Measurements from ENCODE around the gene MCFD2. TPM values are rescaled to one million over a fixed set of nuclear protein-coding genes. Genes with fewer than 3 reads are reported as not detected.

Gene MCFD2
- total and polyA plus RNA-seq, 2 experiments from 2014 or later = 161 to 196 TPM

- Histone ChIP-seq H3K27ac (no peak overlapping the region), H3K4me1 (ENCODE audit: insufficient read depth) (peaks cover 7% of the 10 kb centered on the region), H3K36me3 (replicated peaks; ENCODE audit: insufficient read depth, low read depth) (no peaks in the 10 kb centered on the region), H2AFZ (no peak overlapping the region), H3K4me3 (no peak overlapping the region), H3K9me2 (replicated peaks; ENCODE audit: insufficient read depth) (no peaks in the 10 kb centered on the region), H3K27me3 (no peaks in the 10 kb centered on the region), H3K4me2 (no peak overlapping the region), H3K9me3 (ENCODE audit: low read depth) (no peaks in the 10 kb centered on the region), H3K79me2 (no peaks in the 10 kb centered on the region), H4K20me1 (ENCODE audit: insufficient read depth, poor library complexity, severe bottlenecking) (no peaks in the 10 kb centered on the region)
- WGBS (ENCODE audit: low lambda C conversion rate, missing lambda C conversion rate) = 80% methylated on average over 4 of the region's 4 CpGs
- no peak for DNase-seq (ENCODE audit: low spot score)
- TF ChIP-seq EZH2phosphoT487 (IDR thresholded peaks at IDR 0.05; ENCODE audit: low read depth, severe bottlenecking, unreplicated experiment) = no peak
- no peak for TF ChIP-seq CTCF (IDR thresholded peaks at IDR 0.05; ENCODE audit: poor library complexity)
- no peak for TF ChIP-seq EZH2 (IDR thresholded peaks at IDR 0.05; ENCODE audit: borderline replicate concordance)
Observed at GRCh38 chr2:46963210-46963609, 47.6 kb upstream of the MCFD2 start.

DNA sequence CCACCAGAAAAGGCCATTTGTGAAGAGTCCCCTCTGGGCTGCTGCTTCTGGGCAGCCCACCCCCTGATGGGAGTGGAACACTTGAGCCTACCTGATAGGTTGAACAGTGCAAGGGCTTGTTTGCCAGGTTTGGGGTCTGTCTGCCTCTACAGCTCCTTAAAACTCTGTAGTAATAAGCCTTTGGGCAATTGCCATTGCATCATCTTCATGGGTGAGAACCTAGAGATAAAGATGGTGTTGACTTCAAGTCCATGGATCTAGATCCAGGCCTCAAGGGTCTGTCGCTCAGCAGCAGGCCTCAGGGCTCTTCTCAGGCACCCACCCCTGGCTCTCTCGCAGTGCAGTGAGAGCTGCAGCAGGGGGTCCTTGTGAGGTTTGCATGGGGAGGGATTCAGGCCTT, 47.1 kb upstream of the MCFD2 start:
- no peak overlapping the region for H3K4me2 ChIP-seq
- WGBS (ENCODE audit: low lambda C conversion rate, missing lambda C conversion rate) = 91% methylated on average over 2 of the region's 2 CpGs
- no peaks in the 10 kb centered on the region for H3K9me2 ChIP-seq (replicated peaks; ENCODE audit: insufficient read depth)

DNA sequence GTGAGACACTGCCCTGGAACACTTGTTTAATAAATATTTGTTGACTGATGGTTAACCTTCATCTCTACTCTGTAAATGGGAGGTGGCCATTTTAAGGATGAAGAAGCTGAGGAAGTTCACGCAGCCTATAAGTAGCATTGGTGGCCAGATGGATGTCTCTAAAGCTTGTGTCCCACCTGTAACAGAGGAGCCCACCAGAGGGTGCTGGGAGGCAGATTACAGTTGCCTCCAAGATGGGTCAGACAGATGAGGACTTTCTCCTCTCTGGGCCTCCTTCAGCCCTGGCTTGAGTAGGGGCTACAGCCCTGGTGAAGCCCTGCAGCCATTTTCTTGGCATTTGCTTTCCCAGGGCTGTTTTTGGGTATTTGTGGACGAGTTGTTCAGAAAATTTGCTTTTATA, 45.0 kb upstream of the MCFD2 start:
- no peak for DNase-seq (ENCODE audit: low spot score)
- Histone ChIP-seq H3K36me3 (replicated peaks; ENCODE audit: insufficient read depth, low read depth) (no peaks in the 10 kb centered on the region), H4K20me1 (ENCODE audit: insufficient read depth, poor library complexity, severe bottlenecking) (no peaks in the 10 kb centered on the region), H3K27me3 (no peaks in the 10 kb centered on the region), H3K4me3 (no peak overlapping the region), H3K9me3 (ENCODE audit: low read depth) (no peaks in the 10 kb centered on the region), H3K4me1 (ENCODE audit: insufficient read depth) (peaks cover 1% of the 10 kb centered on the region), H3K27ac (no peak overlapping the region), H3K4me2 (no peak overlapping the region), H2AFZ (no peak overlapping the region), H3K79me2 (no peaks in the 10 kb centered on the region), H3K9me2 (replicated peaks; ENCODE audit: insufficient read depth) (no peaks in the 10 kb centered on the region)
- WGBS (ENCODE audit: low lambda C conversion rate, missing lambda C conversion rate) = 100% methylated on average over 2 of the region's 2 CpGs
- no peak for TF ChIP-seq EZH2 (IDR thresholded peaks at IDR 0.05; ENCODE audit: borderline replicate concordance)
- no peak for TF ChIP-seq EZH2phosphoT487 (IDR thresholded peaks at IDR 0.05; ENCODE audit: low read depth, severe bottlenecking, unreplicated experiment)
- no peak for TF ChIP-seq CTCF (IDR thresholded peaks at IDR 0.05; ENCODE audit: poor library complexity)

More for the DNA sequence above, 47.1 kb upstream of the MCFD2 start:
- no peaks in the 10 kb centered on the region for H3K36me3 ChIP-seq (replicated peaks; ENCODE audit: insufficient read depth, low read depth)
- H3K79me2 ChIP-seq = no peaks in the 10 kb centered on the region
- H3K9me3 ChIP-seq (ENCODE audit: low read depth) = no peaks in the 10 kb centered on the region
- TF ChIP-seq CTCF (IDR thresholded peaks at IDR 0.05; ENCODE audit: poor library complexity) = no peak
- TF ChIP-seq EZH2phosphoT487 (IDR thresholded peaks at IDR 0.05; ENCODE audit: low read depth, severe bottlenecking, unreplicated experiment) = no peak
- TF ChIP-seq EZH2 (IDR thresholded peaks at IDR 0.05; ENCODE audit: borderline replicate concordance) = no peak
- peaks cover 3% of the 10 kb centered on the region for H3K4me1 ChIP-seq (ENCODE audit: insufficient read depth)
- no peak overlapping the region for H3K27ac ChIP-seq
- H3K4me3 ChIP-seq = no peak overlapping the region
- H3K27me3 ChIP-seq = no peaks in the 10 kb centered on the region
- no peak overlapping the region for H2AFZ ChIP-seq
- H4K20me1 ChIP-seq (ENCODE audit: insufficient read depth, poor library complexity, severe bottlenecking) = no peaks in the 10 kb centered on the region
- DNase-seq (ENCODE audit: low spot score) = no peak
